ENCODE data around the gene IL21.
A peak's percentile ranks its signal among the peaks of the same experiment; 100 is the strongest.

The IL21 gene

DNA sequence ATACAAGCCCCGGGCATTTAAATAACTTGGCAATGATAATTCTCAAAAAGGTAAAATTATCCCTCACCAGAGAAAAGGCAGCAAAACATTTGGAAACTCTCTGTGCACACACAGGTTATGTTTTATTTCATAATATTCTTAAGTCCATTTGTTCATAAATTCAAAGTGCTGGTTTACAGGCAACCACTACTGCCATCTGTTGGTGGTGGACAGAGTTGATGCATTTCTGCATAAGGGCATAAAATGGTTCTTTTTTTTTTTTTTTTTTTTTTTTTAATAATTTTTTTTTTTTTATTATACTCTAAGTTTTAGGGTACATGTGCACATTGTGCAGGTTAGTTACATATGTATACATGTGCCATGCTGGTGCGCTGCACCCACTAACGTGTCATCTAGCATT lies 31.5 kb upstream of the IL21 start:
- FAIRE-seq (no peak), DNase-seq (ENCODE audit: insufficient read length, low spot score) (no peak)
- TF ChIP-seq, protein P1, sequence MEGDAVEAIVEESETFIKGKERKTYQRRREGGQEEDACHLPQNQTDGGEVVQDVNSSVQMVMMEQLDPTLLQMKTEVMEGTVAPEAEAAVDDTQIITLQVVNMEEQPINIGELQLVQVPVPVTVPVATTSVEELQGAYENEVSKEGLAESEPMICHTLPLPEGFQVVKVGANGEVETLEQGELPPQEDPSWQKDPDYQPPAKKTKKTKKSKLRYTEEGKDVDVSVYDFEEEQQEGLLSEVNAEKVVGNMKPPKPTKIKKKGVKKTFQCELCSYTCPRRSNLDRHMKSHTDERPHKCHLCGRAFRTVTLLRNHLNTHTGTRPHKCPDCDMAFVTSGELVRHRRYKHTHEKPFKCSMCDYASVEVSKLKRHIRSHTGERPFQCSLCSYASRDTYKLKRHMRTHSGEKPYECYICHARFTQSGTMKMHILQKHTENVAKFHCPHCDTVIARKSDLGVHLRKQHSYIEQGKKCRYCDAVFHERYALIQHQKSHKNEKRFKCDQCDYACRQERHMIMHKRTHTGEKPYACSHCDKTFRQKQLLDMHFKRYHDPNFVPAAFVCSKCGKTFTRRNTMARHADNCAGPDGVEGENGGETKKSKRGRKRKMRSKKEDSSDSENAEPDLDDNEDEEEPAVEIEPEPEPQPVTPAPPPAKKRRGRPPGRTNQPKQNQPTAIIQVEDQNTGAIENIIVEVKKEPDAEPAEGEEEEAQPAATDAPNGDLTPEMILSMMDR (IDR thresholded peaks at IDR 0.05; ENCODE audit: insufficient read depth, missing control alignments), result peak; percentile 43

DNA sequence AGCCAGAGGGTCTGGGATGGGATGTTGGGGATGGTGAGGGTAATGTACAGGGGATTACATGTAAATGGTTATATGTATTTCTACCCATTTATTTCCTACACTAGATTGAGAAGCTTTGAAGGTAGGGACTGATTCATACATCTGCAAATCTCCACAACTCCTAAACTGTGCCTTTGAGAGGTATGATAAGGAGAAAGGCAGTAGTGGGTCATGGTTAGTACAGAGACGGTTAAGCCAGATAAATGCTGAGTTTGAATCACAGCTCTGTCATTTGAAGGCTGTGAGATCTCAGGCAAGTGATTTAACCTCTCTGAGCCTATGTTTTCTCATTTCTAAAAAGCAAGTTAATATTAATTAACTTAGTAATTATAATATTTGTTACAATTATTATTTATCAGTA lies 29.3 kb upstream of the IL21 start:
- TF ChIP-seq, protein P1 (IDR thresholded peaks at IDR 0.05; ENCODE audit: insufficient read depth, missing control alignments), result no peak
- DNase-seq (ENCODE audit: insufficient read length, low spot score) (no peak), FAIRE-seq (no peak)

DNA sequence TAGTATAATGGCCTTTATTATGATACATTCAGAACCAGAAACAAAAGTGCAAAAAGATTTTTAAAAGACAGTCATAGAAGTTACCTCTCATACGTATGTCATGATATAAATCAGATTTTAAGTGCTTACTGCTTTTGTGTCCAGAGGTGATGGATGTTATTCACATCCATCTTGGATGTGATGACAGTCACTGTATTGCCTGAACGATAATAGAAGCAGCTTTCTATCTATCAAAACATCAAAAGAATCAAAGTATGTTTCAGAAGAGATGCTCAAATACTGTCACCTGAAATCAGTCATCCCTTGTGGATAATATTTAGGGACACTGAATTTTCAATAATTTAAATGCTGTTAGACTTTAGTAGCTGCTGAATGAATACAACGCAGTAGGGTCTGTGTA lies 26.8 kb upstream of the IL21 start:
- FAIRE-seq, result no peak
- no peak for DNase-seq (ENCODE audit: insufficient read length, low spot score)
- TF ChIP-seq, protein P1 (IDR thresholded peaks at IDR 0.05; ENCODE audit: insufficient read depth, missing control alignments), result no peak

DNA sequence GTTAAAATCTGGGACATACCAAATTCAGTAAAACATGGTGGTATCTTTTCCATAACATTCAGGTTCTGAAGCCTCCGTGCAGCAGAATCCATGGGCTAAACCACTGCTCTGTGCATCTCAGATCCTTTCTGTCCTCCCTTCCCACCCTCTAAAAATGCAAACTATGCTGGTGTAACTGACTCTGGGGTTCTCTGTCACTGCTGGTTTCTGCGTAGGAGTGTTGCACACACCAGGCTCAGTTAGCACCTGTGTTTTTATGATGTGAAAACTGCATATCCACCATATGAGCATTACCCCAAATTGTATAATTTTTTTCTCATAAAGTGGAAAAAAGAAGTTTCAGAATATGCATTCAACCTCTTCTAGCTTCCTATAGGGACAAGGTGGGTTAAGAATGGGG lies 22.4 kb upstream of the IL21 start:
- DNase-seq (ENCODE audit: insufficient read length, low spot score) (no peak), FAIRE-seq (no peak)
- TF ChIP-seq, protein P1 (IDR thresholded peaks at IDR 0.05; ENCODE audit: insufficient read depth, missing control alignments), result no peak

- TF ChIP-seq, protein P1 (IDR thresholded peaks at IDR 0.05; ENCODE audit: insufficient read depth, missing control alignments), result no peak
- FAIRE-seq (no peak), DNase-seq (ENCODE audit: insufficient read length, low spot score) (no peak)
These were observed 18.3 kb upstream of the IL21 start for GRCh38 chr4:122639181-122639580.

- TF ChIP-seq, protein P1 (IDR thresholded peaks at IDR 0.05; ENCODE audit: insufficient read depth, missing control alignments), result no peak
- FAIRE-seq (no peak), DNase-seq (ENCODE audit: insufficient read length, low spot score) (no peak)
These were observed 15.8 kb upstream of the IL21 start for GRCh38 chr4:122636697-122637096.

DNA sequence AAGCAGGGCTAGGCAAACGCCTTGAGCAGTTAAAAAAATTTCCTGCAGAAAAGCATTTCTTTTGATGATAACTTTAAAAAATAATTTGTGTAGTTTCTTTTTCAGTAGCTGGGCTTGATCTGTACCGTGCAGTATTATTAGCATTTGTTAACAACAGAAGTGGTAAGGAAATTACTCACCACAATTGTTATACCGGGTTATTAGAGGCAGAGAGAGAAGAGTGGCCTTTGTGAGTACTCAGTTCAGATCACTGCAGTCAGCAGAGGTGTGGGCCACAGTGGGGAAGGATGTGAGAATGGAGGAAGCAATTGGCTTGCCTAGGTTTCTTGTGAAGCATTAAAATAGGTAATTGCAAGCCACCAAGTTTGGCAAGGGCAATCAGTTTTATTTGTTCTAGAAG lies 14.3 kb upstream of the IL21 start:
- TF ChIP-seq, protein P1 (IDR thresholded peaks at IDR 0.05; ENCODE audit: insufficient read depth, missing control alignments), result no peak
- no peak for DNase-seq (ENCODE audit: insufficient read length, low spot score)
- no peak for FAIRE-seq
